ENCODE measurements around the gene AP5M1. TPM values are rescaled to one million over a fixed set of nuclear protein-coding genes. Genes with fewer than 3 reads are reported as not detected.

The AP5M1 gene
- total RNA-seq, 2 donors from 2014 or later = 37.5 to 44.9 TPM

Other genes with a start within 250 kb of the AP5M1 start
- gene EXOC5, start 66 bp upstream of the AP5M1 start, total RNA-seq = 10 to 100 TPM; 63.7 to 66.3 TPM
- gene NAA30, start 121.6 kb downstream of the AP5M1 start, total RNA-seq = 10 to 100 TPM; 19.8 to 25.6 TPM
- gene CCDC198, start 224.9 kb downstream of the AP5M1 start, total RNA-seq = not detected